Vagina (tissue), 2 donors: ENCODE data around the gene PCDHGC5. TPM values are rescaled to one million over a fixed set of nuclear protein-coding genes. Genes with fewer than 3 reads are reported as not detected.
A peak's percentile ranks its signal among the peaks of the same experiment; 100 is the strongest.

Experiments used
- DNase-seq, 2 donors: peaks; one replicate each; pipeline ENCODE4 v3.0.0-alpha.2; 2017; ENCODE audit errors: extremely low spot score in 2 of 2
- H3K27ac ChIP-seq: fragments of 200-600 bp; sonication (generic); one replicate; pipeline ENCODE4 v1.5.1; 2019
- H3K27me3 ChIP-seq: fragments of 200-600 bp; sonication (generic); one replicate; pipeline ENCODE4 v1.5.1; 2019
- H3K36me3 ChIP-seq, 2 donors: fragments of 200-600 bp; sonication (generic); one replicate each; pipeline ENCODE4 v1.5.1; 2017 to 2019
- H3K4me1 ChIP-seq: fragments of 200-600 bp; sonication (generic); one replicate; pipeline ENCODE4 v1.5.1; 2019
- H3K4me3 ChIP-seq, 2 donors: fragments of 200-600 bp; sonication (generic); 1 replicate in 1 of 2; 2 replicates in 1 of 2; pipeline ENCODE4 v1.5.1; 2016 to 2019
- H3K9me3 ChIP-seq: fragments of 200-600 bp; sonication (generic); one replicate; pipeline ENCODE4 v1.5.1; 2019
- CTCF ChIP-seq, 3 experiments: fragments of 450-650 bp in 2 of 3; fragments of 200-600 bp in 1 of 3; sonication (generic) in 1 of 3; IDR thresholded peaks; one replicate each; pipeline ENCODE4 v1.5.1; 2017 to 2019; ENCODE audit warnings: antibody characterized with exemption in 3 of 3, mild to moderate bottlenecking in 2 of 3, moderate library complexity in 2 of 3
- POLR2A ChIP-seq, 2 donors: fragments of 450-650 bp; IDR thresholded peaks; one replicate each; pipeline ENCODE4 v1.6.1; 2017; ENCODE audit warnings: antibody characterized with exemption in 2 of 2, mild to moderate bottlenecking in 2 of 2, moderate library complexity in 2 of 2
- POLR2AphosphoS5 ChIP-seq, 2 donors: sonication (generic); formaldehyde crosslinking; IDR thresholded peaks; one replicate each; pipeline ENCODE4 v1.9.0; 2017; ENCODE audit warnings: antibody characterized with exemption in 2 of 2, mild to moderate bottlenecking in 2 of 2, low read depth in 1 of 2; ENCODE audit not compliant: insufficient read depth in 1 of 2
- intact Hi-C: fragments of 100-400 bp; cut with DNase I; formaldehyde crosslinking; loops from one replicate; pipeline ENCODE4 v1.15.1; 2023
- total RNA-seq: library from RNA; depleted of rRNA; stranded (reverse); fragments of >200 nt; gene quantifications from one replicate; pipeline ENCODE4 v1.2.3, GENCODE V29; 2016

Gene PCDHGC5
- total RNA-seq, 1 donor from 2014 or later, result 3.4 TPM

GRCh38 chr5:141514330-141515133 is 25.7 kb downstream of the PCDHGC5 start:
- no peak for TF ChIP-seq POLR2A (IDR thresholded peaks at IDR 0.05)
- TF ChIP-seq CTCF (IDR thresholded peaks at IDR 0.05), result no peak
- no peak for TF ChIP-seq POLR2AphosphoS5 (IDR thresholded peaks at IDR 0.05; ENCODE audit: insufficient read depth in 1 of 2, low read depth in 1 of 2)
- no peak for DNase-seq
- Histone ChIP-seq H3K27ac (peak overlapping the region; percentile 94), H3K27me3 (no peaks in the 10 kb centered on the region), H3K36me3 (peaks cover 3 to 12% of the 10 kb centered on the region in 2 donors), H3K4me1 (peaks cover 75% of the 10 kb centered on the region), H3K9me3 (no peaks in the 10 kb centered on the region), H3K4me3 (peak overlapping the region; percentile 61 to 62)
- intact Hi-C loops, result no loop called here

DNA sequence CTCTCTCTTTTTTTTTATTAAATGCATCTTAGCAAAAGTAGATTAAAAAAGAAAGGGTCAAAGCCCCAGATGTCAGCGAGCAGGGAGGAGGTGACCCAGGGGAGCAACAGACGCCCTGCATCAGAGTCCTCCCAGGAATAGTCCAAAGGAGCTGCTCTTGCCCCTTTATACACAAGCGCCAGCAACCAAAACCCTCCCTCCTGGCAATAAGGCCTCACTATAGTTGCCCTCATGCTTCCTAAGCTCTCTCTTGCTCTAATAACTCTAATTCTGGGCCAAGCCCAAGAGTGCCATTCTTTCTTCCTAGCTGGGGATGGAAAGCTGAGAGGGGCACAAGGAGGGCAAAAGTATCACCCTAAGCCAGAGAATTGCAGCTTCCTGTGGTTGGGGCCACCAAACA is 26.3 kb downstream of the PCDHGC5 start:
- no peak overlapping the region for H3K4me3 ChIP-seq
- H3K27me3 ChIP-seq, result no peaks in the 10 kb centered on the region
- no peak for DNase-seq
- intact Hi-C loops, result no loop called here
- H3K27ac ChIP-seq, result peak overlapping the region; percentile 94
- peaks cover 68% of the 10 kb centered on the region for H3K4me1 ChIP-seq
- H3K36me3 ChIP-seq, result peaks cover 3 to 12% of the 10 kb centered on the region in 2 donors
- TF ChIP-seq POLR2AphosphoS5 (IDR thresholded peaks at IDR 0.05; ENCODE audit: insufficient read depth in 1 of 2, low read depth in 1 of 2), result no peak
- TF ChIP-seq CTCF (IDR thresholded peaks at IDR 0.05), result no peak
- no peaks in the 10 kb centered on the region for H3K9me3 ChIP-seq

- TF ChIP-seq POLR2A (IDR thresholded peaks at IDR 0.05), result no peak
- Histone ChIP-seq H3K4me3 (no peak overlapping the region), H3K4me1 (peaks cover 75% of the 10 kb centered on the region), H3K27ac (peak overlapping the region; percentile 94), H3K36me3 (peaks cover 2 to 10% of the 10 kb centered on the region in 2 donors), H3K9me3 (no peaks in the 10 kb centered on the region), H3K27me3 (no peaks in the 10 kb centered on the region)
- intact Hi-C loops, result no loop called here
- no peak for DNase-seq
Observed at GRCh38 chr5:141515946-141516671, 27.2 kb downstream of the PCDHGC5 start.

DNA sequence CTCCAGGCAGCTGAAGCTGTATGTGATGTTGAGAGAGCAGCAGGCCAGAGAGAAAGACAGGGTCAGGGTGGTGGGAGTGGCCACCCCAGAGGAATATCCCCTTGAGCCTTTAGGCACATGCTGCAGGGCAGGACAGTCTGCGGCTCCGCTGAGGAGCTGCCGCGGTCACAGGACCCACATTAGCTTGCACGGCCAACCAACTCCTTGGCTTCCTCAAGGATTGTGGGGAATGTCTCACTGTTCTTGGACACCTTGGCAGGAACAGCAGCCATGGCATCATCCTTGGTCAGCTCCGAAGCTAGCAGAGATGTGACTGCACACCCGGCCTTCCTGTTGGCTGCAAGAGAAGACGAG is 27.8 kb downstream of the PCDHGC5 start:
- Histone ChIP-seq H3K4me3 (no peak overlapping the region), H3K27me3 (no peaks in the 10 kb centered on the region), H3K36me3 (peaks cover 0 to 4% of the 10 kb centered on the region in 2 donors), H3K27ac (peak overlapping the region; percentile 94), H3K4me1 (peaks cover 80% of the 10 kb centered on the region), H3K9me3 (no peaks in the 10 kb centered on the region)
- no peak for DNase-seq
- TF ChIP-seq POLR2AphosphoS5 (IDR thresholded peaks at IDR 0.05; ENCODE audit: insufficient read depth in 1 of 2, low read depth in 1 of 2) (peak in 1 of 2 donors; percentile 17), CTCF (IDR thresholded peaks at IDR 0.05) (no peak), POLR2A (IDR thresholded peaks at IDR 0.05) (no peak)
- intact Hi-C loops, result no loop called here

DNA sequence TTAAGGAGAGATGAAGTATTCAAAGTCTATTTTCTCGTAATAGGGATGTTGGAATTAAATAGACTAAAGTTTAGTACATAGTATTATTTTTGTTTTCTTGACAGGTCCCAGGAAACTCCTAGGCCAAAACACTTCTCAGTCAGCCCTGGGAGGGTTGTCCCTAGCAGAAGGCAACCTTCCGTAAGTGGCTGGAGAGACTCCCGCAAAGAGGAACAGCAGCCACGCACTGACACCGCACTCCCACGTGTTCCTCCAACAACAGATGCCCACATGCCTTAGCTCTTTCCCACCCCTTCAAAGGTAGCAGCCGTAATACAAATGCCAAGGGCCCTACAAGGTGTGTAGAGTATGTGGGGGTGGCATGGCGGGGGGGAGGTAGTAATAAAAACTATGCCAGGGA is 28.4 kb downstream of the PCDHGC5 start:
- Histone ChIP-seq H3K27me3 (no peaks in the 10 kb centered on the region), H3K36me3 (no peaks in the 10 kb centered on the region), H3K9me3 (no peaks in the 10 kb centered on the region), H3K4me1 (peaks cover 81% of the 10 kb centered on the region), H3K27ac (peak overlapping the region; percentile 94), H3K4me3 (no peak overlapping the region)
- TF ChIP-seq POLR2AphosphoS5 (IDR thresholded peaks at IDR 0.05; ENCODE audit: insufficient read depth in 1 of 2, low read depth in 1 of 2), result no peak
- no peak for TF ChIP-seq CTCF (IDR thresholded peaks at IDR 0.05)
- TF ChIP-seq POLR2A (IDR thresholded peaks at IDR 0.05), result no peak
- intact Hi-C loops, result no loop called here
- DNase-seq, result no peak
